Liver (tissue), 9 donors: ENCODE measurements around the gene CACNB1. TPM values are rescaled to one million over a fixed set of nuclear protein-coding genes. Genes with fewer than 3 reads are reported as not detected.

ENCODE experiments used
- DNase-seq: peaks from one replicate; pipeline ENCODE4 v3.0.0-alpha.2; 2017; ENCODE audit warnings: low spot score
- H3K27ac ChIP-seq, 2 donors: one replicate each; pipeline ENCODE4 v1.7.0; 2013; ENCODE audit warnings: inconsistent platforms in 2 of 2, low read length in 2 of 2, control low read depth in 1 of 2, low read depth in 1 of 2, mild to moderate bottlenecking in 1 of 2
- H3K27me3 ChIP-seq, 4 donors: one replicate each; pipeline versions ENCODE4 v1.6.1 to v1.7.0; 2013; ENCODE audit warnings: low read length in 3 of 4, inconsistent platforms in 1 of 4, mild to moderate bottlenecking in 1 of 4, moderate library complexity in 1 of 4; ENCODE audit not compliant: control insufficient read depth in 4 of 4, insufficient read depth in 4 of 4
- H3K36me3 ChIP-seq, 4 donors: one replicate each; pipeline versions ENCODE4 v1.6.1 to v1.7.0; 2013; ENCODE audit warnings: low read length in 3 of 4, mild to moderate bottlenecking in 3 of 4, low read depth in 1 of 4, moderate library complexity in 1 of 4; ENCODE audit not compliant: control insufficient read depth in 4 of 4, insufficient read depth in 3 of 4
- H3K4me1 ChIP-seq, 4 donors: one replicate each; pipeline versions ENCODE4 v1.6.1 to v1.7.0; 2013; ENCODE audit warnings: low read length in 3 of 4, mild to moderate bottlenecking in 3 of 4, moderate library complexity in 1 of 4; ENCODE audit not compliant: control insufficient read depth in 4 of 4, insufficient read depth in 4 of 4
- H3K4me3 ChIP-seq, 3 donors: one replicate each; pipeline versions ENCODE4 v1.6.1 to v1.7.0; 2013; ENCODE audit warnings: low read length in 3 of 3, control low read depth in 1 of 3, low read depth in 1 of 3, mild to moderate bottlenecking in 1 of 3
- H3K9ac ChIP-seq, 2 donors: one replicate each; pipeline ENCODE4 v1.7.0; 2013; ENCODE audit warnings: low read length in 2 of 2, mild to moderate bottlenecking in 2 of 2, moderate library complexity in 2 of 2, control low read depth in 1 of 2, low read depth in 1 of 2
- H3K9me3 ChIP-seq, 4 donors: one replicate each; pipeline versions ENCODE4 v1.6.1 to v1.7.0; 2013; ENCODE audit warnings: low read length in 3 of 4; ENCODE audit not compliant: control insufficient read depth in 4 of 4
- CTCF ChIP-seq: fragments of 150-350 bp; IDR thresholded peaks from 2 replicates; pipeline ENCODE4 v1.5.1; 2017; ENCODE audit warnings: improper control_type of control experiment, low read depth, low read length; ENCODE audit not compliant: missing input control
- EGR1 ChIP-seq, 2 donors: IDR thresholded peaks; 2 replicates each; pipeline ENCODE4 v1.6.1; 2016 to 2018; ENCODE audit warnings: antibody characterized with exemption in 2 of 2, low read depth in 2 of 2
- FOXA2 ChIP-seq: IDR thresholded peaks from 2 replicates; pipeline ENCODE4 v1.6.1; 2016; ENCODE audit warnings: antibody characterized with exemption
- GABPA ChIP-seq, 2 donors: IDR thresholded peaks in 1 of 2; conservative IDR thresholded peaks in 1 of 2; 2 replicates each; pipeline ENCODE4 v1.6.1; 2016; ENCODE audit warnings: antibody characterized with exemption in 2 of 2, mild to moderate bottlenecking in 1 of 2, moderate library complexity in 1 of 2
- HNF4A ChIP-seq, 2 donors: conservative IDR thresholded peaks; 2 replicates each; pipeline ENCODE4 v1.6.1; 2016; ENCODE audit warnings: antibody characterized with exemption in 2 of 2, mild to moderate bottlenecking in 2 of 2
- HNF4G ChIP-seq: IDR thresholded peaks from 2 replicates; pipeline ENCODE4 v1.6.1; 2016; ENCODE audit warnings: antibody characterized with exemption
- JUND ChIP-seq, 2 donors: IDR thresholded peaks; 2 replicates each; pipeline ENCODE4 v1.6.1; 2016; ENCODE audit warnings: antibody characterized with exemption in 2 of 2
- NR2F2 ChIP-seq: IDR thresholded peaks from 2 replicates; pipeline ENCODE4 v1.6.1; 2016; ENCODE audit warnings: antibody characterized with exemption
- RAD21 ChIP-seq, 2 donors: IDR thresholded peaks; 2 replicates each; pipeline ENCODE4 v1.6.1; 2016; ENCODE audit warnings: antibody characterized with exemption in 2 of 2, mild to moderate bottlenecking in 2 of 2
- REST ChIP-seq: IDR thresholded peaks from 2 replicates; pipeline ENCODE4 v1.6.1; 2016; ENCODE audit warnings: antibody characterized with exemption, mild to moderate bottlenecking
- RXRA ChIP-seq, 2 donors: IDR thresholded peaks; 2 replicates each; pipeline ENCODE4 v1.6.1; 2017 to 2018; ENCODE audit warnings: antibody characterized with exemption in 2 of 2, mild to moderate bottlenecking in 1 of 2
- SP1 ChIP-seq: IDR thresholded peaks from 2 replicates; pipeline ENCODE4 v1.6.1; 2018; ENCODE audit warnings: antibody characterized with exemption, mild to moderate bottlenecking
- YY1 ChIP-seq: IDR thresholded peaks from 2 replicates; pipeline ENCODE4 v1.6.1; 2016; ENCODE audit warnings: antibody characterized with exemption, mild to moderate bottlenecking
- ZBTB33 ChIP-seq: IDR thresholded peaks from 2 replicates; pipeline ENCODE4 v1.6.1; 2016; ENCODE audit warnings: antibody characterized with exemption
- WGBS: extraction: QIAGEN DNeasy Blood & Tissue Kit; methylation state at CpG from one replicate; pipeline ENCODE4 v1.1.7; 2013; 5-methylcytosine and 5-hydroxymethylcytosine counted together
- polyA plus RNA-seq, 2 donors: library from polyadenylated mRNA; stranded (reverse) in 1 of 2; unstranded in 1 of 2; fragments of 200-250 nt in 1 of 2; fragments of >200 nt in 1 of 2; fragmentation: Nextera tagmentation in 1 of 2; extraction: Ambion mirVana in 1 of 2; gene quantifications; one replicate each; pipeline versions ENCODE4 v1.2.1 to v1.2.3, GENCODE V29; 2013 to 2015
- total RNA-seq, 2 donors: library from RNA; depleted of rRNA; stranded (reverse); fragments of >200 nt; gene quantifications; one replicate each; pipeline ENCODE4 v1.2.3, GENCODE V29; 2014
- donor health status: healthy.
- donor health status: healthy.
- donor health status: healthy.
- donor health status: healthy.
- donor health status: healthy.

Gene CACNB1
- total and polyA plus RNA-seq, 4 donors = 0.05 to 1.3 (median 0.26) TPM

GRCh38 chr17:39166437-39167335, 30.8 kb downstream of the CACNB1 start:
- H3K9ac ChIP-seq = no peak overlapping the region
- no peaks in the 10 kb centered on the region for H3K36me3 ChIP-seq
- no peak overlapping the region for H3K4me3 ChIP-seq
- peaks cover 0 to 3% (median 1%) of the 10 kb centered on the region in 4 donors for H3K27me3 ChIP-seq
- TF ChIP-seq GABPA (IDR thresholded peaks at IDR 0.05 in 1 of 2, conservative IDR thresholded peaks at IDR 0.05 in 1 of 2) = no peak
- no peak for TF ChIP-seq HNF4G
- no peak for TF ChIP-seq NR2F2
- TF ChIP-seq CTCF = no peak
- TF ChIP-seq RXRA (IDR thresholded peaks at IDR 0.05) = no peak
- TF ChIP-seq SP1 = no peak
- no peak for TF ChIP-seq YY1
- no peak for TF ChIP-seq JUND (IDR thresholded peaks at IDR 0.05)
- no peak overlapping the region for H3K27ac ChIP-seq
- WGBS = 67% methylated on average over 7 of the region's 7 CpGs
- peaks cover 5 to 9% (median 6%) of the 10 kb centered on the region in 4 donors for H3K4me1 ChIP-seq
- H3K9me3 ChIP-seq = no peaks in the 10 kb centered on the region
- no peak for DNase-seq

DNA sequence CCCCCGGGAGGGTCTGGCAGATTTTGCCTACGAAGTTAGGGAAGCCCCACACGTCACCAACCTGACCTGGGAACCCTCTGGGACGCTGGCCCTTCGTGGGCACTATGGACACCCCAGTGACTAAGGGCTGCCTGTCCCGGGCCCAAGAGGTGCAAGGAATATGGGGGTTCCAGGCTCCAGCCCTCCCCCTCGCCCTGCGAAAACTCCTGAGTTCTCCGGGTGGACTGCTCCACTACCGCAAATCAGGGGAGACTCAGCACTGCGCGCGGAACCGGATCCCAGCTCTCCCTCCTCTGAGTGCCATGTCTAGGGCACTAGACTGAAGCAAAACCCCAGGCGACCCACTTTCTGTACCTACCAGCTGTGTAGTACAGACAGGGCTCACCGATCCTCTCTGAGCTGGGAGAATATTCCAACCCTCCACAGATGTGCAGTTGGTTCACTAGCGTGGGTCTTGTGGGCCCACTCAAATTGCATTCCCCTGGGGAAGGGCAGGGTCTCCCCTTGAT, 31.6 kb downstream of the CACNB1 start, which contains the start of gene ARL5C:
ARL5C (minus strand) TSS at position 321 of the 509 bp plus-strand sequence. CDS start 401 bp downstream, outside the sequence.
- Histone ChIP-seq H3K36me3 (no peaks in the 10 kb centered on the region), H3K4me3 (peak within 1 kb of the TSS in 2 of 3 donors; percentile 13 to 28), H3K9ac (no peak within 1 kb of the TSS), H3K4me1 (peaks cover 5 to 9% (median 6%) of the 10 kb centered on the region in 4 donors), H3K27me3 (peaks cover 0 to 3% (median 1%) of the 10 kb centered on the region in 4 donors), H3K9me3 (no peaks in the 10 kb centered on the region), H3K27ac (no peak within 1 kb of the TSS)
- 52% methylated on average over 17 of the region's 17 CpGs for WGBS
- no peak for TF ChIP-seq GABPA (IDR thresholded peaks at IDR 0.05 in 1 of 2, conservative IDR thresholded peaks at IDR 0.05 in 1 of 2)
- TF ChIP-seq FOXA2 = no peak
- TF ChIP-seq REST = no peak
- no peak for TF ChIP-seq RAD21 (IDR thresholded peaks at IDR 0.05)
- no peak for TF ChIP-seq HNF4G
- no peak for TF ChIP-seq ZBTB33
- no peak for TF ChIP-seq JUND (IDR thresholded peaks at IDR 0.05)
- no peak for TF ChIP-seq RXRA (IDR thresholded peaks at IDR 0.05)
- no peak for TF ChIP-seq EGR1 (IDR thresholded peaks at IDR 0.05; ENCODE audit: low read depth in 2 of 2)
- TF ChIP-seq HNF4A (conservative IDR thresholded peaks at IDR 0.05) = no peak
- TF ChIP-seq CTCF = no peak
- DNase-seq = no peak
